GM12874 (cell line): Measurements from ENCODE around the gene MYDGF.

Experiments used
- CTCF ChIP-seq: IDR thresholded peaks from 2 replicates; pipeline ENCODE4 v1.5.1; 2011; ENCODE audit warnings: low read depth, mild to moderate bottlenecking, control low read depth, low read length, moderate library complexity; ENCODE audit not compliant: insufficient read depth

Gene MYDGF

GRCh38 chr19:4697304-4697703 lies 27.2 kb upstream of the MYDGF start:
- no peak for TF ChIP-seq CTCF

GRCh38 chr19:4695224-4695731 lies 25.1 kb upstream of the MYDGF start:
- TF ChIP-seq CTCF: no peak

- no peak for TF ChIP-seq CTCF
These were observed 24.3 kb upstream of the MYDGF start for GRCh38 chr19:4694211-4694987.

- no peak for TF ChIP-seq CTCF
These were observed 23.5 kb upstream of the MYDGF start for GRCh38 chr19:4693471-4694121.

- TF ChIP-seq CTCF: no peak
These were observed 22.9 kb upstream of the MYDGF start for GRCh38 chr19:4693078-4693350.

GRCh38 chr19:4692251-4693077 lies 22.3 kb upstream of the MYDGF start:
- no peak for TF ChIP-seq CTCF

GRCh38 chr19:4691373-4691772 lies 21.2 kb upstream of the MYDGF start:
- TF ChIP-seq CTCF: no peak
